NB4 (cell line): Measurements from ENCODE around the gene MESP2.
A peak's percentile ranks its signal among the peaks of the same experiment; 100 is the strongest.

Experiments
- MYC ChIP-seq: IDR thresholded peaks from 2 replicates; pipeline ENCODE4 v1.6.1; 2011; ENCODE audit warnings: low read depth, low read length
- TF ChIP-seq, protein P1 (sequence below): IDR thresholded peaks from one replicate; pipeline ENCODE4 v1.5.1; 2012; ENCODE audit warnings: low read depth, low read length

DNA sequence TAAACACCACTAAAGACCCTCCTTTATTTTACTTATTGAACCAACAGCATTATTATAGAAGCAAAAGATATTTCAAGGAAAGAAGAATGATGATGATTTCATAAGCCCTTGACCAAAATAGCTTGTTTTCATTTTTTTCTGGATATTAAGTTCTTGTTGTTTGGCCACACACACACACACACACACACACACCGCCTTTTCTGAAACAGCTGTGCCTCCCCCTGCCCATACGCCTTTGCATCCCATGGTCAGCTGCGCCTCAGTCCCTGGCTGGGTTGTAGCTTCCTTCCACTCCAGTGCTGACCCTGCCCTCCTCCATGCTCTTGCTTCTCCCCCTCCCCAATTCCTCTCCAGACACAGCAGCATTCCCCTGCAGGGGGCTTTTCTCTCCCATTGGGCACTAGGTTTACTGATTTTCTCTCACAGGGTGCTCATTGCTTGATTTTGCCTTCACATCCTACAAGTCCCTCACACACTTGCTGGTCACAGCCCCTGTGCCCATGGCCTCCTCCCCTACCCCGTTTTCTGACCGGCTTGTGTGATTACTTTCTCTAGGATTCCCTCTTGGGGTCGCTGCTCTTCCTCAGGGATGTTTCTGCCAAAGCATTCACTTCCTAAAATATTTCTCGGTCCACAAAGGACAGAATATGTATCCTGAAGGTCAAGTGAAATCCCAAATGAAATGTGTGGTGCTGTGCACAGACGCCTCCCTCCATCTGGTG, 43.5 kb upstream of the MESP2 start:
- TF ChIP-seq, protein P1, sequence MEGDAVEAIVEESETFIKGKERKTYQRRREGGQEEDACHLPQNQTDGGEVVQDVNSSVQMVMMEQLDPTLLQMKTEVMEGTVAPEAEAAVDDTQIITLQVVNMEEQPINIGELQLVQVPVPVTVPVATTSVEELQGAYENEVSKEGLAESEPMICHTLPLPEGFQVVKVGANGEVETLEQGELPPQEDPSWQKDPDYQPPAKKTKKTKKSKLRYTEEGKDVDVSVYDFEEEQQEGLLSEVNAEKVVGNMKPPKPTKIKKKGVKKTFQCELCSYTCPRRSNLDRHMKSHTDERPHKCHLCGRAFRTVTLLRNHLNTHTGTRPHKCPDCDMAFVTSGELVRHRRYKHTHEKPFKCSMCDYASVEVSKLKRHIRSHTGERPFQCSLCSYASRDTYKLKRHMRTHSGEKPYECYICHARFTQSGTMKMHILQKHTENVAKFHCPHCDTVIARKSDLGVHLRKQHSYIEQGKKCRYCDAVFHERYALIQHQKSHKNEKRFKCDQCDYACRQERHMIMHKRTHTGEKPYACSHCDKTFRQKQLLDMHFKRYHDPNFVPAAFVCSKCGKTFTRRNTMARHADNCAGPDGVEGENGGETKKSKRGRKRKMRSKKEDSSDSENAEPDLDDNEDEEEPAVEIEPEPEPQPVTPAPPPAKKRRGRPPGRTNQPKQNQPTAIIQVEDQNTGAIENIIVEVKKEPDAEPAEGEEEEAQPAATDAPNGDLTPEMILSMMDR: peak; percentile 2
- no peak for TF ChIP-seq MYC
